SU-DHL-6 (cell line): ENCODE measurements around the gene LYL1.

Source experiments
- H2AFZ ChIP-seq: fragments of 200-600 bp; sonication (generic); 2 replicates; pipeline ENCODE4 v1.6.1; 2014; ENCODE audit warnings: low read depth, mild to moderate bottlenecking, moderate library complexity, mixed read lengths, antibody characterized with exemption, low read length; ENCODE audit not compliant: severe bottlenecking
- H3F3A ChIP-seq: fragments of 200-600 bp; shearing (Covaris generic); 2 replicates; pipeline ENCODE4 v1.6.0; 2016; ENCODE audit warnings: antibody characterized with exemption, mild to moderate bottlenecking; ENCODE audit not compliant: insufficient read depth
- H3K27ac ChIP-seq: fragments of 200-600 bp; sonication (generic); 2 replicates; pipeline ENCODE4 v1.5.1; 2016; ENCODE audit warnings: low read depth, mild to moderate bottlenecking, low read length, moderate library complexity, mixed read lengths
- H3K27me3 ChIP-seq: fragments of 200-600 bp; sonication (generic), shearing (Covaris generic); 2 replicates; pipeline ENCODE4 v1.6.0; 2014; ENCODE audit warnings: mild to moderate bottlenecking, low read length
- H3K36me3 ChIP-seq: fragments of 200-600 bp; sonication (generic); 2 replicates; pipeline ENCODE4 v1.6.1; 2014; ENCODE audit warnings: mild to moderate bottlenecking, low read length, mixed read lengths
- H3K4me2 ChIP-seq: fragments of 300-600, 200-600 bp; shearing (Covaris generic), sonication (generic); 2 replicates; pipeline ENCODE4 v1.6.0; 2014; ENCODE audit warnings: low read length, low read depth, mild to moderate bottlenecking; ENCODE audit not compliant: poor library complexity, severe bottlenecking
- H3K4me3 ChIP-seq: fragments of 200-600 bp; sonication (generic); 2 replicates; pipeline ENCODE4 v1.5.1; 2014; ENCODE audit warnings: antibody characterized with exemption, low read length, mild to moderate bottlenecking, mixed read lengths; ENCODE audit not compliant: insufficient read depth, poor library complexity, severe bottlenecking
- H3K79me2 ChIP-seq: fragments of 200-600 bp; sonication (generic); 2 replicates; pipeline ENCODE4 v1.6.1; 2014; ENCODE audit warnings: mild to moderate bottlenecking, low read length, moderate library complexity; ENCODE audit not compliant: insufficient read depth
- H3K9ac ChIP-seq: fragments of 200-600 bp; sonication (generic); 2 replicates; pipeline ENCODE4 v1.7.0; 2014; ENCODE audit warnings: mild to moderate bottlenecking, low read length
- H3K9me2 ChIP-seq: fragments of 200-600 bp; sonication (generic); replicated peaks from 2 replicates; pipeline ENCODE4 v1.6.1; 2014; ENCODE audit warnings: low read length; ENCODE audit not compliant: insufficient read depth
- H3K9me3 ChIP-seq: fragments of 200-600 bp; sonication (generic); 2 replicates; pipeline ENCODE4 v1.6.1; 2014; ENCODE audit warnings: low read length, mixed read lengths; ENCODE audit not compliant: insufficient read depth
- H4K20me1 ChIP-seq: fragments of 200-600 bp; sonication (generic); 2 replicates; pipeline ENCODE4 v1.6.1; 2014; ENCODE audit warnings: low read depth, mild to moderate bottlenecking, antibody characterized with exemption, low read length, moderate library complexity, mixed read lengths
- EZH2phosphoT487 ChIP-seq: fragments of 200-600 bp; sonication (generic), shearing (Covaris generic); conservative IDR thresholded peaks from 2 replicates; pipeline ENCODE4 v1.6.1; 2018; ENCODE audit warnings: mild to moderate bottlenecking, antibody characterized with exemption, low read length, moderate library complexity, mixed read lengths
- TF ChIP-seq, protein P1 (sequence below): fragments of 200-600 bp; sonication (generic); IDR thresholded peaks from one replicate; pipeline ENCODE4 v1.5.1; 2017; ENCODE audit warnings: antibody characterized with exemption, mild to moderate bottlenecking, low read length, moderate library complexity; ENCODE audit not compliant: insufficient read depth, poor library complexity, severe bottlenecking

LYL1 gene

GRCh38 chr19:13146763-13147563 lies 44.3 kb upstream of the LYL1 start:
- no peaks in the 10 kb centered on the region for H3K9me3 ChIP-seq
- H3K36me3 ChIP-seq: no peaks in the 10 kb centered on the region
- no peaks in the 10 kb centered on the region for H3K27me3 ChIP-seq
- H4K20me1 ChIP-seq: no peaks in the 10 kb centered on the region
- TF ChIP-seq, protein P1, sequence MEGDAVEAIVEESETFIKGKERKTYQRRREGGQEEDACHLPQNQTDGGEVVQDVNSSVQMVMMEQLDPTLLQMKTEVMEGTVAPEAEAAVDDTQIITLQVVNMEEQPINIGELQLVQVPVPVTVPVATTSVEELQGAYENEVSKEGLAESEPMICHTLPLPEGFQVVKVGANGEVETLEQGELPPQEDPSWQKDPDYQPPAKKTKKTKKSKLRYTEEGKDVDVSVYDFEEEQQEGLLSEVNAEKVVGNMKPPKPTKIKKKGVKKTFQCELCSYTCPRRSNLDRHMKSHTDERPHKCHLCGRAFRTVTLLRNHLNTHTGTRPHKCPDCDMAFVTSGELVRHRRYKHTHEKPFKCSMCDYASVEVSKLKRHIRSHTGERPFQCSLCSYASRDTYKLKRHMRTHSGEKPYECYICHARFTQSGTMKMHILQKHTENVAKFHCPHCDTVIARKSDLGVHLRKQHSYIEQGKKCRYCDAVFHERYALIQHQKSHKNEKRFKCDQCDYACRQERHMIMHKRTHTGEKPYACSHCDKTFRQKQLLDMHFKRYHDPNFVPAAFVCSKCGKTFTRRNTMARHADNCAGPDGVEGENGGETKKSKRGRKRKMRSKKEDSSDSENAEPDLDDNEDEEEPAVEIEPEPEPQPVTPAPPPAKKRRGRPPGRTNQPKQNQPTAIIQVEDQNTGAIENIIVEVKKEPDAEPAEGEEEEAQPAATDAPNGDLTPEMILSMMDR: no peak
- TF ChIP-seq EZH2phosphoT487: no peak
- H3K4me3 ChIP-seq: no peak overlapping the region
- no peak overlapping the region for H3K9ac ChIP-seq
- H3K9me2 ChIP-seq: no peaks in the 10 kb centered on the region
- H2AFZ ChIP-seq: no peak overlapping the region
- H3F3A ChIP-seq: peaks cover under 1% of the 10 kb centered on the region; the same call in 1 of the 2 replicates
- H3K79me2 ChIP-seq: peaks cover 8% of the 10 kb centered on the region
- H3K4me2 ChIP-seq: no peak overlapping the region
- no peak overlapping the region for H3K27ac ChIP-seq

GRCh38 chr19:13139633-13140311 lies 37.1 kb upstream of the LYL1 start:
- H3K36me3 ChIP-seq: no peaks in the 10 kb centered on the region
- H4K20me1 ChIP-seq: no peaks in the 10 kb centered on the region
- no peak overlapping the region for H3K4me2 ChIP-seq
- TF ChIP-seq, protein P1: no peak
- TF ChIP-seq EZH2phosphoT487: no peak
- no peak overlapping the region for H3K4me3 ChIP-seq
- no peaks in the 10 kb centered on the region for H3F3A ChIP-seq
- no peak overlapping the region for H2AFZ ChIP-seq
- no peaks in the 10 kb centered on the region for H3K79me2 ChIP-seq
- no peak overlapping the region for H3K27ac ChIP-seq
- H3K27me3 ChIP-seq: no peaks in the 10 kb centered on the region
- no peaks in the 10 kb centered on the region for H3K9me3 ChIP-seq
- no peaks in the 10 kb centered on the region for H3K9me2 ChIP-seq
- no peak overlapping the region for H3K9ac ChIP-seq

DNA sequence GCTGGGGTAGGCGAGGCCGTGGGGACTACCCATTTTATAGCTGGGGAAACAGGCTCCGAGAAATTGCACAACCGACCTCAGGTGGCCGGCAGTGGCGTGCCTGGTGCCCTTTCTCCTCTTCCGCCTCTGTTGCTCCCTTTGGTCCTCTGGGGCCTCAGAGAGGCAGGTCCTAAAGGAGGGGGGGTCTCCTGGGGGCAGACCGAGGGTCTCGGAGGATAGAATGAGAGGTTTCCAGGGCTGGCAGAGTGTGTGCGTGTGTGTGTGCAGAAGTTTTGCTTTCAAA lies 36.2 kb upstream of the LYL1 start:
- Histone ChIP-seq H3K4me2 (no peak overlapping the region), H3K4me3 (no peak overlapping the region), H3K9me3 (no peaks in the 10 kb centered on the region), H3K27ac (no peak overlapping the region), H3F3A (no peaks in the 10 kb centered on the region), H4K20me1 (no peaks in the 10 kb centered on the region), H3K27me3 (no peaks in the 10 kb centered on the region), H3K36me3 (no peaks in the 10 kb centered on the region), H3K9ac (no peak overlapping the region), H3K79me2 (no peaks in the 10 kb centered on the region), H3K9me2 (no peaks in the 10 kb centered on the region), H2AFZ (no peak overlapping the region)
- TF ChIP-seq, protein P1: no peak
- TF ChIP-seq EZH2phosphoT487: no peak
